ENCODE data around the gene SH3BGRL3.

DNA sequence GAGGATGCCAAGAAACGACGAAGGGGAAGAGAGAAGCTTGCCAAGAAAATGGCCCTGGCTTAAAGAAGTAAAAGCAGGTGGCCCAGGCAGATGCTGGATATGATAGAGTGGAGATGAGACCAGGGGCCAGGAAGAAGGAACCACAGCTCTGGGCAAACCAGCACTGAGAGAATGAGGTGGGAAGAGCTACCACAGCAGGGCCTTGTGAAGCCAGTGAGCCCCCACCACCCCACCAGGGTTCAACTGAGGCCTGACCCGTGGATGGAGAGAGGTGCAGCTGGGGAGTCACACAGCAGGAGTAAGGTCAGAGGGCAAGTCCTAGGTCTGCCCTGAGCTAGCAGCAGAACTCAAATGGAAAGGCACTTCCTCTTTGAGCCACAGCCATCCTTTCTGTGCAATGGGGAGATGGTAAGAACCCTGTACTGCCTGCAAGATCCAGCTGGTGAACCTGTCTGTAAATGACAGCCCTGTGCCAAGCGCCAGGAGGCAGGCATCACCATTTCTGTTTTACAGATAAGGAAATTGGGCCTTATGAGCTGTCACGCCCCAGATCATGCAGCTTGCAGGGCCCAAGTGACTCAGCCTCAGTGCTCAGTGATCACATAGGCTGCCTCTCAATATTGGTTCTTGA lies 8.5 kb downstream of the SH3BGRL3 start:
- TF ChIP-seq, protein P1, sequence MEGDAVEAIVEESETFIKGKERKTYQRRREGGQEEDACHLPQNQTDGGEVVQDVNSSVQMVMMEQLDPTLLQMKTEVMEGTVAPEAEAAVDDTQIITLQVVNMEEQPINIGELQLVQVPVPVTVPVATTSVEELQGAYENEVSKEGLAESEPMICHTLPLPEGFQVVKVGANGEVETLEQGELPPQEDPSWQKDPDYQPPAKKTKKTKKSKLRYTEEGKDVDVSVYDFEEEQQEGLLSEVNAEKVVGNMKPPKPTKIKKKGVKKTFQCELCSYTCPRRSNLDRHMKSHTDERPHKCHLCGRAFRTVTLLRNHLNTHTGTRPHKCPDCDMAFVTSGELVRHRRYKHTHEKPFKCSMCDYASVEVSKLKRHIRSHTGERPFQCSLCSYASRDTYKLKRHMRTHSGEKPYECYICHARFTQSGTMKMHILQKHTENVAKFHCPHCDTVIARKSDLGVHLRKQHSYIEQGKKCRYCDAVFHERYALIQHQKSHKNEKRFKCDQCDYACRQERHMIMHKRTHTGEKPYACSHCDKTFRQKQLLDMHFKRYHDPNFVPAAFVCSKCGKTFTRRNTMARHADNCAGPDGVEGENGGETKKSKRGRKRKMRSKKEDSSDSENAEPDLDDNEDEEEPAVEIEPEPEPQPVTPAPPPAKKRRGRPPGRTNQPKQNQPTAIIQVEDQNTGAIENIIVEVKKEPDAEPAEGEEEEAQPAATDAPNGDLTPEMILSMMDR (IDR thresholded peaks at IDR 0.05) = no peak
- TF ChIP-seq POLR2A (IDR thresholded peaks at IDR 0.05) = no peak

All from tibial nerve (tissue), 3 donors.